Jurkat, Clone E6-1 (cell line): Measurements from ENCODE around the gene RAB3B.
"Not testable (repeated sequence)": the region's sequence is repeated elsewhere in the genome, so short reads cannot be mapped to it uniquely, and the experiment has no call there.

ENCODE experiments used
- DNase-seq: peaks from one replicate; pipeline ENCODE4 v3.0.0-alpha.2; 2011; ENCODE audit warnings: low read depth, low spot score
- H3K4me3 ChIP-seq: 2 replicates; pipeline ENCODE4 v1.5.1; 2011; ENCODE audit warnings: mild to moderate bottlenecking, low read length, control low read depth, moderate library complexity

RAB3B gene

GRCh38 chr1:51997974-51998382, 7.5 kb upstream of the RAB3B start:
- H3K4me3 ChIP-seq: no peak overlapping the region
- no peak for DNase-seq

- no peak for DNase-seq
- peak overlapping the region; percentile 46 for H3K4me3 ChIP-seq
These were observed 670 bp downstream of the RAB3B start for GRCh38 chr1:51989582-51990477.

GRCh38 chr1:51988254-51988653, 2.2 kb downstream of the RAB3B start:
- H3K4me3 ChIP-seq: no peak overlapping the region
- no peak for DNase-seq

- DNase-seq: no peak
- no peak overlapping the region for H3K4me3 ChIP-seq
These were observed 3.8 kb downstream of the RAB3B start for GRCh38 chr1:51986718-51987117.

GRCh38 chr1:51982161-51982560, 8.3 kb downstream of the RAB3B start:
- no peak overlapping the region for H3K4me3 ChIP-seq
- no peak for DNase-seq

GRCh38 chr1:51981555-51981954, 8.9 kb downstream of the RAB3B start:
- no peak for DNase-seq
- H3K4me3 ChIP-seq: no peak overlapping the region

- no peak for DNase-seq
- no peak overlapping the region for H3K4me3 ChIP-seq
These were observed 12.4 kb downstream of the RAB3B start for GRCh38 chr1:51978099-51978498.

- no peak for DNase-seq
These were observed 13.5 kb downstream of the RAB3B start for GRCh38 chr1:51976846-51977602.

GRCh38 chr1:51973587-51974474, 16.7 kb downstream of the RAB3B start:
- no peak for DNase-seq
- no peak overlapping the region for H3K4me3 ChIP-seq

More at GRCh38 chr1:51976846-51977602, 13.5 kb downstream of the RAB3B start:
- no peak overlapping the region for H3K4me3 ChIP-seq

- H3K4me3 ChIP-seq: no peak overlapping the region
- DNase-seq: no peak
These were observed 21.3 kb downstream of the RAB3B start for GRCh38 chr1:51969038-51969705.

- no peak overlapping the region for H3K4me3 ChIP-seq
- DNase-seq: no peak
These were observed 21.9 kb downstream of the RAB3B start for GRCh38 chr1:51968632-51969031.

- DNase-seq, H3K4me3 ChIP-seq: not testable (repeated sequence)
These were observed 23.2 kb downstream of the RAB3B start for GRCh38 chr1:51967213-51967791.

- DNase-seq: no peak
- no peak overlapping the region for H3K4me3 ChIP-seq
These were observed 23.9 kb downstream of the RAB3B start for GRCh38 chr1:51966559-51966958.

- DNase-seq: no peak
- H3K4me3 ChIP-seq: no peak overlapping the region
These were observed 26.2 kb downstream of the RAB3B start for GRCh38 chr1:51964309-51964696.

- DNase-seq: no peak
- no peak overlapping the region for H3K4me3 ChIP-seq
These were observed 26.8 kb downstream of the RAB3B start for GRCh38 chr1:51963592-51964308.

GRCh38 chr1:51962486-51963356, 27.8 kb downstream of the RAB3B start:
- no peak for DNase-seq
- no peak overlapping the region for H3K4me3 ChIP-seq

- H3K4me3 ChIP-seq: no peak overlapping the region
- DNase-seq: no peak
These were observed 28.5 kb downstream of the RAB3B start for GRCh38 chr1:51961954-51962353.
